Posterior vena cava (tissue), 2 donors: Measurements from ENCODE around the gene UPK2. TPM values are rescaled to one million over a fixed set of nuclear protein-coding genes. Genes with fewer than 3 reads are reported as not detected.
"Not testable (repeated sequence)": the region's sequence is repeated elsewhere in the genome, so short reads cannot be mapped to it uniquely, and the experiment has no call there.

Source experiments
- DNase-seq: peaks from one replicate; pipeline ENCODE4 v3.0.0-alpha.2; 2020; ENCODE audit warnings: low spot score
- intact Hi-C, 2 donors: fragments of 100-400 bp; cut with DNase I; formaldehyde crosslinking; loops; one replicate each; pipeline versions ENCODE4 v1.14.1 to v1.14.2; 2022 to 2023
- total RNA-seq, 2 donors: library from RNA; stranded (reverse); fragmentation: NEBNext Ultra II Directional; extraction: Animal tissue kit (Norgen Biotek cat#: 25700); gene quantifications; one replicate each; pipeline ENCODE4 v1.2.1, GENCODE V29; 2021
- donor health status: DM: yes; HTN: yes; CAD: no.
- donor health status: DM: yes; HTN: yes; CAD: no.

Gene UPK2
- total RNA-seq, 2 donors from 2014 or later, result not detected

- DNase-seq, intact Hi-C loops: not testable (repeated sequence)
Measured at GRCh38 chr11:118969508-118969907, 13.4 kb downstream of the UPK2 start.

- DNase-seq, result no peak
- intact Hi-C loops, result no loop called here
Measured at GRCh38 chr11:118971646-118972045, 15.5 kb downstream of the UPK2 start, which contains the start of gene FOXR1. Gene FOXR1, plus strand, starts transcription at chr11:118971761. Its CDS starts 171 bp downstream, at chr11:118971932.

GRCh38 chr11:118973985-118974384 is 17.9 kb downstream of the UPK2 start:
- no peak for DNase-seq
- intact Hi-C loops, result no loop called here

- DNase-seq, result no peak
- intact Hi-C loops, result no loop called here
Measured at GRCh38 chr11:118975771-118976709, 19.9 kb downstream of the UPK2 start.

- DNase-seq, result no peak
- intact Hi-C loops, result no loop called here
Measured at GRCh38 chr11:118979434-118979833, 23.3 kb downstream of the UPK2 start.

- intact Hi-C loops, result no loop called here
- no peak for DNase-seq
Measured at GRCh38 chr11:118980191-118980881, 24.2 kb downstream of the UPK2 start.

- DNase-seq, intact Hi-C loops: not testable (repeated sequence)
Measured at GRCh38 chr11:118984337-118984736, 28.2 kb downstream of the UPK2 start.

- no peak for DNase-seq
- intact Hi-C loops, result no loop called here
Measured at GRCh38 chr11:118984825-118985224, 28.7 kb downstream of the UPK2 start.

- no peak for DNase-seq
- intact Hi-C loops, result no loop called here
Measured at GRCh38 chr11:118988280-118988679, 32.2 kb downstream of the UPK2 start.

GRCh38 chr11:118991486-118992038 is 35.5 kb downstream of the UPK2 start:
- DNase-seq, result peak; percentile 50
- intact Hi-C loops, result not testable (repeated sequence)

- intact Hi-C loops, result no loop called here
- no peak for DNase-seq
Measured at GRCh38 chr11:118996926-118997626, 41.0 kb downstream of the UPK2 start.

GRCh38 chr11:118997627-118998387 is 41.7 kb downstream of the UPK2 start, which contains the start of gene CENATAC:
Gene CENATAC, plus strand, starts transcription at chr11:118998138. Its CDS starts 60 bp downstream, at chr11:118998198.
- peak; percentile 99 for DNase-seq
- intact Hi-C loops, result loop anchor here in 1 of 2 donors (1.0 kb wide), 1 partner anchor 20 kb away; the partner anchor contains the start of genes RPS25 and TRAPPC4

- no peak for DNase-seq
- intact Hi-C loops, result loop anchor here in 1 of 2 donors (1.0 kb wide), 1 partner anchor 20 kb away; the partner anchor contains the start of genes RPS25 and TRAPPC4
Measured at GRCh38 chr11:118998388-118998717, 42.3 kb downstream of the UPK2 start.

GRCh38 chr11:118998822-118999221 is 42.7 kb downstream of the UPK2 start:
- DNase-seq, result no peak

GRCh38 chr11:119000906-119001305 is 44.8 kb downstream of the UPK2 start:
- DNase-seq, result no peak
- intact Hi-C loops, result no loop called here

More at GRCh38 chr11:118998822-118999221, 42.7 kb downstream of the UPK2 start:
- intact Hi-C loops, result loop anchor here in 1 of 2 donors (1.0 kb wide), 1 partner anchor 19 kb away; the partner anchor contains the start of genes RPS25 and TRAPPC4

- intact Hi-C loops, result no loop called here
- DNase-seq, result no peak
Measured at GRCh38 chr11:119006656-119007055, 50.6 kb downstream of the UPK2 start.
